Measurements from ENCODE around the gene RBP2.

DNA sequence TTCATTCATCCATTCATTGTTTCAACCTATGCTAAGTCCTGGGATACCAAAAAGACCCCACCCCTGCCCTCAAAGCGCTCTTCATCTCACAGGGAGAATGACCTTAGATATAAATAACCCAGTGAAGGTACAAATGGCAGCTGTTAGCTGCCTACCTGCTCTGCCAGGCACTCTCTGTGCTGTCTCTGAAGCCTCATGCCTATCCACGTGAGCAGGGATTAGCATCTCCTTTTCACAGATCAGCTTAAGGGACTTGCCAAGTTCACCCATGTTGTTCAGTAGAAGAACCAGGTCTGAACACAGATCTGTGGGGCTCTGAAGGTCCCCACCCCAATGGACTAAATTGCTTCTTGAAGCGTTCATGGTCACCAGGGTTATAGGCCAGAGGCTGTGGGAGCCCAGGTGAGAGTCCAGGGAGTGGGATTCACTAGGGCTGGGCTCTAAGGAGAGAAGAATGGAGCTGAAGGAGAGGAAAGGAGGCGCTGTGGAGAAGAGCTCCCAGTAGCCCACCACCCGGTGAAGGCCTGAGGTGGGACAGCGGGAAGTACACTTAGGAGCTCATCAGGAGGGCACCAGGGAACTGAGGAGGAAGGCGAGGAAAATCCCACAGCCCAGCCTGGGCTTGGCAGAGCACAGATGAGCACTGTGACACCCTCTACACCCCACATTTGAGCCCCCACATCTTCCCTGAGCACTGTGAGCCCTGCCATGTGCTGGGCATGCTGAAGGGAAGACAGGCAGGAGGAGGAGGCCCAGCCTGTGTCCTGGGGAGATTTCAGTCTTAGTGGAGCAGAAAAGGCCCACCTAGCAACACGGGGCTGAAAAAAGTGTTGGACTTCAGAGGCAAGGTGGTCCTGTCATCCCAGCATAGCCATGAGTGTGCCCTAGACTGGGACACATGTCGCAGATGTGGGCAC, 42.9 kb upstream of the RBP2 start:
- TF ChIP-seq, protein P1, sequence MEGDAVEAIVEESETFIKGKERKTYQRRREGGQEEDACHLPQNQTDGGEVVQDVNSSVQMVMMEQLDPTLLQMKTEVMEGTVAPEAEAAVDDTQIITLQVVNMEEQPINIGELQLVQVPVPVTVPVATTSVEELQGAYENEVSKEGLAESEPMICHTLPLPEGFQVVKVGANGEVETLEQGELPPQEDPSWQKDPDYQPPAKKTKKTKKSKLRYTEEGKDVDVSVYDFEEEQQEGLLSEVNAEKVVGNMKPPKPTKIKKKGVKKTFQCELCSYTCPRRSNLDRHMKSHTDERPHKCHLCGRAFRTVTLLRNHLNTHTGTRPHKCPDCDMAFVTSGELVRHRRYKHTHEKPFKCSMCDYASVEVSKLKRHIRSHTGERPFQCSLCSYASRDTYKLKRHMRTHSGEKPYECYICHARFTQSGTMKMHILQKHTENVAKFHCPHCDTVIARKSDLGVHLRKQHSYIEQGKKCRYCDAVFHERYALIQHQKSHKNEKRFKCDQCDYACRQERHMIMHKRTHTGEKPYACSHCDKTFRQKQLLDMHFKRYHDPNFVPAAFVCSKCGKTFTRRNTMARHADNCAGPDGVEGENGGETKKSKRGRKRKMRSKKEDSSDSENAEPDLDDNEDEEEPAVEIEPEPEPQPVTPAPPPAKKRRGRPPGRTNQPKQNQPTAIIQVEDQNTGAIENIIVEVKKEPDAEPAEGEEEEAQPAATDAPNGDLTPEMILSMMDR (IDR thresholded peaks at IDR 0.05 in 4 of 5, conservative IDR thresholded peaks at IDR 0.05 in 1 of 5): no peak
- TF ChIP-seq POLR2A (IDR thresholded peaks at IDR 0.05): no peak

Data from gastrocnemius medialis (tissue), 4 donors.